MM.1S (cell line): ENCODE data around the gene ATP8A1.

Source experiments
- EZH2 ChIP-seq: fragments of 300-600 bp; sonication (generic); optimal IDR thresholded peaks from 2 replicates; pipeline ENCODE3; 2017; ENCODE audit warnings: low read depth, mild to moderate bottlenecking, antibody characterized with exemption, low read length, mixed read lengths
- EZH2phosphoT487 ChIP-seq: fragments of 300-600 bp; sonication (generic); IDR thresholded peaks from 2 replicates; pipeline ENCODE4 v1.6.1; 2018; ENCODE audit warnings: antibody characterized with exemption, low read length
- TF ChIP-seq, protein P1 (sequence below): fragments of 300-600 bp; sonication (generic); IDR thresholded peaks from 2 replicates; pipeline ENCODE4 v1.5.1; 2016; ENCODE audit warnings: antibody characterized with exemption, low read length, mixed read lengths

GRCh38 chr4:42366959-42367358 lies 289.9 kb downstream of the ATP8A1 start:
- TF ChIP-seq, protein P1, sequence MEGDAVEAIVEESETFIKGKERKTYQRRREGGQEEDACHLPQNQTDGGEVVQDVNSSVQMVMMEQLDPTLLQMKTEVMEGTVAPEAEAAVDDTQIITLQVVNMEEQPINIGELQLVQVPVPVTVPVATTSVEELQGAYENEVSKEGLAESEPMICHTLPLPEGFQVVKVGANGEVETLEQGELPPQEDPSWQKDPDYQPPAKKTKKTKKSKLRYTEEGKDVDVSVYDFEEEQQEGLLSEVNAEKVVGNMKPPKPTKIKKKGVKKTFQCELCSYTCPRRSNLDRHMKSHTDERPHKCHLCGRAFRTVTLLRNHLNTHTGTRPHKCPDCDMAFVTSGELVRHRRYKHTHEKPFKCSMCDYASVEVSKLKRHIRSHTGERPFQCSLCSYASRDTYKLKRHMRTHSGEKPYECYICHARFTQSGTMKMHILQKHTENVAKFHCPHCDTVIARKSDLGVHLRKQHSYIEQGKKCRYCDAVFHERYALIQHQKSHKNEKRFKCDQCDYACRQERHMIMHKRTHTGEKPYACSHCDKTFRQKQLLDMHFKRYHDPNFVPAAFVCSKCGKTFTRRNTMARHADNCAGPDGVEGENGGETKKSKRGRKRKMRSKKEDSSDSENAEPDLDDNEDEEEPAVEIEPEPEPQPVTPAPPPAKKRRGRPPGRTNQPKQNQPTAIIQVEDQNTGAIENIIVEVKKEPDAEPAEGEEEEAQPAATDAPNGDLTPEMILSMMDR, result no peak
- TF ChIP-seq EZH2phosphoT487 (no peak), EZH2 (no peak)
